NCI-H1092 treated with DMSO at 0.1 percent for 48 hours (cell line): ENCODE data around the gene BFSP2.
"Not testable (repeated sequence)": the region's sequence is repeated elsewhere in the genome, so short reads cannot be mapped to it uniquely, and the experiment has no call there.

Source experiments
- DNase-seq: peaks from one replicate; lab custom pipeline; 2025; lab: John Stamatoyannopoulos, UW

Gene BFSP2

DNA sequence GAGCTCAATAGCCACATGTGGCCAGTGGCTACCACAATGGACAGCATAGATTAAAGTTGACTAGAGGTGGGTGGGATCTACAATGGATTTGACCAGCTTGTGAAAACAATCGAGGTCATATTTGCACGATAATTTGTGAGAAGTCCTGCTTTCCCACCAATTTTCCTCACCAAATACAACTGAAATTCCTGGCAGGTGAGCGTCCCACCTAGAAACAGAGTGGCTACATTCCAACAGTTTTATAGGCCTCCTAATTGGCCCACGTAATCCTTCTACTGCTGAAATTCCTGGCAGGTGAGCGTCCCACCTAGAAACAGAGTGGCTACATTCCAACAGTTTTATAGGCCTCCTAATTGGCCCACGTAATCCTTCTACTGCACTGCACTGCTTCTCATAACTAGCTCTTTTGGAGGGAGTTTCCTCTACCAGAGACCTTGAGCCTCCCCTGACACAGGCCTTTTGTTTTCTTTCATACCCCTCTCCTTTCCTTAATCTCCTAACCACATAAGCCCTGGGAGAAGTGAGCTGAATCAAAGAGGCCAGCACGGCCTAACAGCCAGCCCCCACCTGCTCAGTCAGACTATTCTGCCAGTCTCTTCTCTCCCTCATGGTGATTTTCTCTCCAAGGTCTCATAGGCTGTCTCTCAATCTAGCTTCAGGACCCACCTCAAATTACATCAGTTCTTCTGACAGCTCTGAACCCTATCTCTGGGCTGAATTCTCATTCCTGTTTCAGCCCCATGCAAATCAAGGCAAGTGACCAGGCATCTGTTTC, 80.2 kb downstream of the BFSP2 start:
- no peak for DNase-seq

GRCh38 chr3:133482474-133482873, 82.6 kb downstream of the BFSP2 start:
- not testable (repeated sequence) for DNase-seq

DNA sequence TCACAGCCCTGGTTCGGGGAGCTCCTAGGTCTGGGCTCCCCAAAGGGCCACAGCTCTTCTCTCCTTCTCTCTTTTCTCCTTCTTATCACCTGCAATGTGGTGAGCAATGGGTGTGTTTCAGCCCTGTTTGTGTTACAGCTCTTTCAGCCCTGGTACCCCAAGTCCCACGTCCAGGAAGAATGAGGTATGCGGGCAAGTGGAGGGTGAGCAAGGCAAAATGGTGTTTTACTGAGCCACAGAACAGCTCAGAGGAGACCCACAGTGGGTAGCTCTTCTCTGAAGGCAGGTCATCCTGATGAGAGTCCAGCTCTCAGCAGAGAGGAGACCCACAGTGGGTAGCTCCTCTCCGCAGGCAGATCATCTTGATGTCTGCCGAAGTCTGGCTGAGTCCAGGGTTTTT, 86.8 kb downstream of the BFSP2 start:
- no peak for DNase-seq

GRCh38 chr3:133487204-133487603, 87.3 kb downstream of the BFSP2 start:
- DNase-seq, result no peak

GRCh38 chr3:133487920-133488540, 88.2 kb downstream of the BFSP2 start:
- no peak for DNase-seq

- no peak for DNase-seq
Observed at GRCh38 chr3:133488785-133489367, 89.0 kb downstream of the BFSP2 start.

DNA sequence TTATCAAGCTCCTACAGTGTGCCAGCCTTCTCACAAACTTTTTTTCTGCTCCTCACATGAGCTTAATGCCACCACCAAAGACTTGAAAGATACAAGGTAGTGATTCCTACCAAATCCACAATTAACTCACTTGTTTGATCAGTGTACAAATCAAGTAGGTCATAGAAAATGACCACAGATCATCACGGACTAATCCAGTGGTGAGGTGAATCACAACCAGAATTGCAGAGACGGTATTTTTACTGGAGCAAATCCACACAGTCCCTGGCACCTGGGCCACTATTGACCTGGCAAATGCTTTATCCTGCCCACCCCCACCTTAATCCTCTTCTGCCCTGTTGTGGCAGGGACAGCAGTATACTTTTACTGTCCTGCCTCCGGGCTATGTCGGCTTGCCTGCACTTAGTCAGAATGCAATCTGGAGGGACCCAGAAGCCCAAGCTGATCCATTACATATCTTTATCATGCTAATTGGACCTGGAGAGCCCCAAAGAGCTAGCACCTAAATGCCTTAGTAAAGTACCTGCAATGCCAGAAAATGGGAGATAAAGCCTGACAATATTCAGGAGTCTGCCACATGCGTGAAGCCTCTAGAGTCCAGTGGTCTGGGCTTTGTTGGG, 89.7 kb downstream of the BFSP2 start:
- DNase-seq, result no peak

GRCh38 chr3:133490468-133491351, 90.9 kb downstream of the BFSP2 start:
- DNase-seq, result no peak

GRCh38 chr3:133491481-133492059, 91.7 kb downstream of the BFSP2 start:
- no peak for DNase-seq

DNA sequence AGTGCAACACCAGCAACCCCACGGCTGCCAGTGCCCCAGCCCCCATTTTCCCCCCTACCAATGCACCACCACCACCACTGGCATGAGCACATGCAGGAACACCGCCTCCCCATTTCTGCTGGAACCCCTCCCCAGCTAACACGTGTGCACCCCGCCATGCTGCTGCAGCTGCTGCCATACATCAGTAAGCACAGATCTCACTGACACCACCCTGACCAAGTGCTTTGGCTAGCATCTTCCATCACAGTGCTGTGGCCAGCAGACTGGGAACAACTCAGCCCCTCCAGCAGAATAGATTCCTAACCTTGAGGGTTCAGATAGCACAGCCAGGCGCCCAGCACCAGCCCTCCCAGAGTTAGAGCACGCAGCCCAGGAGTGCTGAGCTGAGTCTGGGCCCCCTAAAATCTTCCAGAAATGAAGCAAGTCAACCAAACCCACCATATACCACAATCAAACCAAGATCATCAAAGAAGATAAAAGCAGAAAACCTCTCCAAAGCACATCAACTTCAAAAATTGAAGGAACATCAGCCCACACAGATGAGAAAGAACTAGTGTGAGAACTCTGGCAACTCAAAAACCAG, 92.4 kb downstream of the BFSP2 start:
- DNase-seq, result no peak

DNA sequence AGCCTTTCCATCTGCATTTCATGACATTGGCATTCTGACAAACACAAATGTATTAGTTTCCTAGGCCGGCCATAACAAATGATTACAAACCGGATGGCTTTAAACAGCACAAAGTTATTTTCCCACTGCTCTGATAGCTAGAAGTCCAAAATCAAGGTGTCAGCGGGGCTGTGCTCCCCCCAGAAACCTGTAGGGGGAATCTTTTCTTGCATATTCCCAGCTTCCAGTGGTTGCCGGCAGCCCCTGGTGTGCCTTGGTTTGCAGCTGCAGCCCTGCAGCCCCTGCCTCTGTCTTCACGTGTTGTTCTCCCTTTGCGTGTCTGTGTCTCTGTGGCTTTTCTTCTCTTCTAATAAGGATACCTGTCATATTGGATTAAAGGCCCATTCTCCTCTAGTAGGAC, 94.6 kb downstream of the BFSP2 start:
- no peak for DNase-seq

- DNase-seq, result not testable (repeated sequence)
Observed at GRCh38 chr3:133502542-133502941, 102.7 kb downstream of the BFSP2 start.

- DNase-seq, result no peak
Observed at GRCh38 chr3:133503409-133503808, 103.6 kb downstream of the BFSP2 start.

- no peak for DNase-seq
Observed at GRCh38 chr3:133504736-133505135, 104.9 kb downstream of the BFSP2 start.

GRCh38 chr3:133505813-133506212, 106.0 kb downstream of the BFSP2 start:
- DNase-seq, result no peak

DNA sequence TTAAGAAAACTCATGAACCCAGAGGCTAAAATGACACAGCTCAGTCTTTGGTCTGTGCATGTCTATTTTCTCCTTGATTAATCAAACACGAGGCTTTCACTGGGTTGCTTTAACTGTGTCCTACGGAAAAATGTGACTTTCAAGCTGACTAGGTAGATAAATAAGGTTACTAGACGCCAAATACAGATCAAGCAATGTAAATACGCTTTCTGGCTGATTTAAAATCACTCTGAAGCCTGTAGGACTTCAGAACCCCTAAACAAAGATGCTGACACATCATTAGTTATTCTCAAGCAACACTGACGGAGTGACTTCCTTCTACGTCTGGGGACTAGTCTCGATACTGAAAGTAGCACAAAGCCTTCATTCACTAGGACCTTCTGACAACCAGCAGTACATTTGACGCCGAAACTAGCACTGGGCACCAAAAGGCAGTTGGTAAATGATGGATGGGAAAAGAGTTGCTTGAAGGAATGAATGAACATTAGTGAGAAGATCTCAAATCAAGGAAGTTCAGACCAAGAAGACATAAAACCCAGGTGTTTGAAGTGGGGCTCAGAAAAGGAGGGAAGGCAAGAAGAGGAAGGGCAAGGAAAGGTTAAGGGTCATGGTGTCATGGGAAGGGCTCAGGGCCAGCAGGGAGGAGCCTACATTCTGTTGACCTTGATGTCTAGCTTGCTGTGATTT, 106.5 kb downstream of the BFSP2 start:
- DNase-seq, result no peak

DNA sequence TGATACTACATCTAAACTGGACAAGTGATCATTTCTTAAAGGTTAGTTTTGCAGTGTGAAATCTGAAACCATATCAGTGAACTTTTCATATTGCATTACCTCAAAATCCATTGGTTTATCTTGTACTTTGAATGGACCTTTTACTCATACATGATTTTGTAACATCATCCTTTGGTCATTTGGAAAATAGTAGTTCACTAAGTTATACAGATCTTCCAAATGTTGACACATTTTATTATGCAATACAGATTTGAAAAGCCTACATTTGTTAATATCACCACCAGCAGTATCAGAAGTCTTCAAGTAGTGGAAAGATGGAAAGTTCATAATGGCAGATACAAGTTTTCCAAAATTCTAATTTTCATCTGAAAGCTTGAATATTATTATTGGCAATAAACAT, 109.6 kb downstream of the BFSP2 start:
- DNase-seq, result no peak

GRCh38 chr3:133512416-133513089, 112.7 kb downstream of the BFSP2 start:
- DNase-seq, result no peak

DNA sequence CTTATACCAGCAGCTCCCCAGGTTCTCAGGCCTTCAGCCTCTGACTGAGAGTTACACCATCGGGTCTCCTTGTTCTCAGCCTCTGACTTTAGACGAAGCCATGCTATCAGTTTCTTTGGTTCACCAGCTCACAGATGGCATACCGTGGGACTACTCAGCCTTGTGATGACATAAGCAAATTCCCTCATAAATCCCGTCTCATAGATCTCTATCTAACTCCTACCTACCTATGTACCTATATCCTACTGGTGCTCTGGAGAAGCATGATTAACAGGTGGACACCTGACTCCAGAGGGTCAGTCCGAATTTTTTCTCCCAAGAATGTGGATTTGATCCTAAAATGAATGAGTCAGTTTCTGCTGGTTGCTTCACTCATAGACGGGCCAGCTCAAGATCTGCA, 114.6 kb downstream of the BFSP2 start:
- no peak for DNase-seq

DNA sequence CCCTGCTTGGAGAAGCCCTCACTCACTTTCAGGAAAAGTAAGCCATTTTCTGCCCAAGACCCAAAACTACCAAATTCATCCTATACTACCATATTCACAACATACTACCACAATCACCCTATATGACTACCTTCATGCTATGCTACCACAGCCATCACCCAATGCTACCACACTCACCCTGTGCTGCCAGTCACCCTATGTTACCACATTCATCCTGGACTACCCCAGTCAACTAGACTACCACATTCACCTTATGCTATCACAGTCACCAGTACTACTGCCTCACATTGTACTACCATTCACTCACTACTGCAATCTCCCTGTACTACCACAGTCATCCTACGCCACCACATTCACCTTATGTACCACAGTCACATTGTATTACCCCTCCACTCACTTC, 115.3 kb downstream of the BFSP2 start:
- no peak for DNase-seq
